GM13976 (cell line): ENCODE data around the gene CAMSAP1.
"Not testable (repeated sequence)": the region's sequence is repeated elsewhere in the genome, so short reads cannot be mapped to it uniquely, and the experiment has no call there.

ENCODE experiments used
- DNase-seq: peaks from one replicate; pipeline ENCODE4 v3.0.0; 2012; ENCODE audit warnings: low spot score
- in situ Hi-C: fragments of 300-500 bp; cut with MboI; formaldehyde crosslinking; loops from one replicate; pipeline ENCODE4 v1.12.0; 2022; ENCODE audit warnings: low sequenced_read_pairs, mixed read lengths, inconsistent platforms; ENCODE audit not compliant: unreplicated experiment
- TF ChIP-seq, protein P1 (sequence below): IDR thresholded peaks from 2 replicates; pipeline ENCODE4 v1.5.1; 2012; ENCODE audit warnings: borderline replicate concordance, mild to moderate bottlenecking; ENCODE audit not compliant: insufficient read depth; ENCODE audit errors: extremely low read depth, missing control alignments, control extremely low read depth

CAMSAP1 gene

DNA sequence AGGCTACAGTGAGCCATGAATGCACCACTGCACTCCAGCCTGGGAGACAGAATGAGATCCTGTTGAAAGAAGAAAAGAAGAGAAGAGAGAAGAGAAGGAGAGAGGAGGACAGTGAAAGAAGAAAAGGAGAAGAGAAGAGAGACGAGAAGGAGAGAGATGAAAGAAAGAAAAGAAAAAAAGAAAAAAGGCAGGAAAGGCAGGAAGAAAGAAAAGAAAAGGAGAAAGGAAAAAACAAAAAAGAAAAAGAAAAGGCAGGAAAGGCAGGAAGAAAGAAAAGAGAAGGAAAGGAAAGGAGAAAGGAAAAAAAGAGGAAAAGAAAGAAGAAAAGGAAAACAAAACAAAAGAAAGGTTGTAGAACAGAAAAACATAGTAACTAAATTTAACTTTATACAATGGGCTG is 14.2 kb downstream of the CAMSAP1 start:
- TF ChIP-seq, protein P1, sequence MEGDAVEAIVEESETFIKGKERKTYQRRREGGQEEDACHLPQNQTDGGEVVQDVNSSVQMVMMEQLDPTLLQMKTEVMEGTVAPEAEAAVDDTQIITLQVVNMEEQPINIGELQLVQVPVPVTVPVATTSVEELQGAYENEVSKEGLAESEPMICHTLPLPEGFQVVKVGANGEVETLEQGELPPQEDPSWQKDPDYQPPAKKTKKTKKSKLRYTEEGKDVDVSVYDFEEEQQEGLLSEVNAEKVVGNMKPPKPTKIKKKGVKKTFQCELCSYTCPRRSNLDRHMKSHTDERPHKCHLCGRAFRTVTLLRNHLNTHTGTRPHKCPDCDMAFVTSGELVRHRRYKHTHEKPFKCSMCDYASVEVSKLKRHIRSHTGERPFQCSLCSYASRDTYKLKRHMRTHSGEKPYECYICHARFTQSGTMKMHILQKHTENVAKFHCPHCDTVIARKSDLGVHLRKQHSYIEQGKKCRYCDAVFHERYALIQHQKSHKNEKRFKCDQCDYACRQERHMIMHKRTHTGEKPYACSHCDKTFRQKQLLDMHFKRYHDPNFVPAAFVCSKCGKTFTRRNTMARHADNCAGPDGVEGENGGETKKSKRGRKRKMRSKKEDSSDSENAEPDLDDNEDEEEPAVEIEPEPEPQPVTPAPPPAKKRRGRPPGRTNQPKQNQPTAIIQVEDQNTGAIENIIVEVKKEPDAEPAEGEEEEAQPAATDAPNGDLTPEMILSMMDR, result no peak
- in situ Hi-C loops, result no loop called here
- no peak for DNase-seq

DNA sequence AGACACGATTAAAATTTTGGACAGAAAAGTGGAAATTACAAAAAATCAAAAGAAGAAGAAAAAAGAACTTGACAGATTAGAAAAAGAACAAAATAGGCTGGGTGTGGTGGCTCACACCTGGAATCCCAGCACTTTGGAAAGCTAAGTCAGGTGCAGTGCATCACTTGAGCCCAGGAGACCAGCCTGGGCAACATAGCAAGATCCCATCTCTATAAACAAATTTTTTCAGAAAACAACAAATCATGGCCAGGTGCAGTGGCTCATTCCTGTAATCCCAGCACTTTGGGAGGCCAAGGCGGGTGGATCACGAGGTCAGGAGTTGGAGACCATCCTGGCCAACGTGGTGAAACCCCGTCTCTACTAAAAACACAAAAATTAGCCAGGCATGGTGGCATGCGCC is 15.0 kb downstream of the CAMSAP1 start:
- in situ Hi-C loops, DNase-seq: not testable (repeated sequence)

DNA sequence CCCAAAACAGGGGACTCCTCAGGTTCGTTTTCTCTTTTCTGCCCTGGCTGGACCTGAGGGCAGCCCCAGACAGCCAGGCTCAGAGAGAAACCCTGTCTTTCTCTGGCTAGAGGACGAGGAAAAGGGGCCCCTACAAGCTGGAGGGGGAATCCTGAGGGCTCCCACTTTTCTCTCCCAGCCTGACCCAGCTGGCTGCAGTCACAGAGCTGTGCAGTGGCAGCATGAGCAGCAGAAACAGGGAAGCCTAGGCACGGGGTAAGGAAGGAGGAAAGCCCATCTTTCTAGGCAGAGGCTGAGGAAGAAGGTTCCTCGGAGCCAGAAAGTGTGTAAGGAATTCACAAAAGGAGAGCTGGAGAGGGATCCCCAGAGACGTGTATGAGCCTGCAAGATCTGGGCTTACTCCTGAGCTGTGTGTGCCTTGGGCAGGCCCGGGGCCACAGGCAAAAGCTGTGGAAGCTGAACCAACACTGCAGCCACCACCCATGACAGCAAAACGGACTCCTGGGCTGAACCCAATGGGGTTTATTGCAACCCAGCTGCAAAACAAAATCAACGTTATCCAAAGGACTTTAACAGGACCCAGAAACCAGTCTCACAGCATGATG is 16.2 kb downstream of the CAMSAP1 start:
- DNase-seq, result no peak
- TF ChIP-seq, protein P1, result no peak
- in situ Hi-C loops, result no loop called here

DNA sequence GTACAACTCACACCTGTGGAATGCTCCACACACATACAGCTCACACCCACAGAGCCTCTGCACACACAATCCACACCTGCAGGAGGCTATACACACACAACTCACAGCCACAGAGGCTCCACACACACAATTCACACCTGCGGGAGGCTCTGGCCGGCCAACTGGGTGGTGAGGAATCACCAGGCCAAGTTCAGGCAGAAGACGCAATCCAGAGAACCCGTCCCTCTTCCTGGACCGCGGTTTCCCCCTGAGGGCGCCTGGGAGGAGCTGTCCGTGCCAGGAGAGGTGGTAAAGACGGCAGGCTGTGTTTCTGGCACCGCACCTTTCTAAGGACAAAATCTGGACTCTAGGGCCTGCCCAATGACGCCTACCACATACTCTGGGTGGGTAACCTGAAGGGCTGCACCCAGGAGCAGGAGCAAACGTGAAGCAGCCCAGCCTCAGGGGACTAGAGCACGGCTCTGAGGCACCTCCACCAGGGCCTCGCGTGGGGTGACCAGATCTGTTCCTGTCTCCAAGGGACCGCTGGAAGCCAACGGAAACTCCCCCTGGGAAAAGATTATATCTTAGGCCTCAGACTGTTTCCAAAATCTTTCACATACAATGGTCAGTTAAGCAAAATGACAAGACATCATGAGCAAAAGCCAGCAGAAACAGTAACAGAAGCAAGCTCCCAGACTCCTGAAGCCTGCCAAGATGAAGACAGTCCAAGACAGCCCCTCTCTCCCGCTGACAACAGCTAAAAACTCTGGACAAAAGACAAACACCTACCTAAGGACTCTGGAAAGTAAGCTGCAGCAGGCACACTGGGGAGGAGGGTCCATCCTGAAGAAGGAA is 16.9 kb downstream of the CAMSAP1 start:
- in situ Hi-C loops, result no loop called here
- TF ChIP-seq, protein P1, result no peak
- no peak for DNase-seq

DNA sequence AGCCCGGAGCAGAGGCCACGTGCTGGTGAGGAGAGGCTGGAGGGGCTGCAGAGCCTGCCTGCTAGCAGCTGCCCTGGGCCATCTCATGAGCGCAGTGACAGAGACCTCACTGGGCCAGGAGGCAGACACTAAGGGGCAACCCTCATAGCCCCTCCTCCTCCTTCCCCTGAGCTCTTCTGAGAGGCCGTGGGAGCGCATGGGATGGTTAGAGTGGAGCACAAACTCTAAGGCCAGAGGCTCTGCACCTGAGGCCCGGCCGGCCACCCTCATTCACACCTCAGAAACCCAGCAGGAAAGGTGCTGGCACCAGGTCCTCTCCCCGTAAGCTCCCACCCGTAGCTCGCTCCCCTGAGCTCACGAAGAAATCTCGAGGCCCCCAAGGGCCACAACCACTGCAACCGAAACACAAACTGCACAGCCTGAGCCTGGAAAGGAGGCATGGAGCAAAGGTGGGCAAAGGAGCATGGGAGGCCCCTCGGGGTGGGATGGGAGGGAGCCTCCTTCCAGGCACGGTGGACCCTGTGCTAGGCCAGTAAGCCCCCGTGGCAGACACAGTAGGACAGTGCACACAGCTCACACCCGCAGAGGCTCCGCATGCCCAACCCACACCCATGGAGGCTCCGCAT is 17.7 kb downstream of the CAMSAP1 start:
- in situ Hi-C loops, result no loop called here
- DNase-seq, result no peak
- TF ChIP-seq, protein P1, result no peak

DNA sequence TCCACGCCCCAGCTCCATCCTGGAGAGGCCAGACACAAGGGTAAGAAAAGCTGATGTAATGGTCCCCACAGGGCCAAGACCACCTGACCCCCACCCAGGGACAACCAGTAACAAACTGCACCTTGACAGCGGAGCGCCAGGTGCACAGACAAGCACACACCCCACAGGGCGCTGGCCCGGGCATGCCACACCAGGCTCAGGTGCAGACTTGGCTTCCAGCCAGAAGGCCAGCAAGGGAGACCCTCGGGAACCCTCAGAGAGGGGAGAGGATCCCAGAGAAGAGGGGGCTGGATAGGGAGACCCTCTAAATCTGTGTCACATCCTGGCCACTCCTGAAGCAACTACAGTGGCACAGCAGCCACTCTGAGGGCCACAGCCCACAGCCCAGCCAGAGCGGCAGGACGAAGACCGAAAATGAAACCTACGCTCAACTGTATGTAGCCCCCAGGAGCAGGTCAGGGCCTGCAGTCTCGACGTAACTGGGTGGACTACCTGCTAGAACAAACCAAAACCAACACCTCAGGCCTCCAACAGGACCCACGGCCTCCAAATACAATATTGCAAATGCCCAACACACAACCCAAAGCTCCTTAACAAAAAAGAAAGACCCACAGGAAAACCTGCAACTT is 18.5 kb downstream of the CAMSAP1 start:
- in situ Hi-C loops, result no loop called here
- DNase-seq, result peak; percentile 28
- TF ChIP-seq, protein P1, result no peak
